ENCODE results near the gene AKAP8.
"Not testable (repeated sequence)": the region's sequence is repeated elsewhere in the genome, so short reads cannot be mapped to it uniquely, and the experiment has no call there.

The AKAP8 gene

GRCh38 chr19:15403151-15403531 lies 23.6 kb upstream of the AKAP8 start:
- FAIRE-seq = no peak

GRCh38 chr19:15402411-15403150 lies 23.0 kb upstream of the AKAP8 start:
- no peak for FAIRE-seq

GRCh38 chr19:15401397-15401710 lies 21.8 kb upstream of the AKAP8 start:
- FAIRE-seq = no peak

GRCh38 chr19:15400521-15401396 lies 21.2 kb upstream of the AKAP8 start:
- FAIRE-seq = no peak

- no peak for FAIRE-seq
These were observed 20.0 kb upstream of the AKAP8 start for GRCh38 chr19:15399635-15400034.

GRCh38 chr19:15399234-15399515 lies 19.6 kb upstream of the AKAP8 start:
- no peak for FAIRE-seq

- no peak for FAIRE-seq
These were observed 19.1 kb upstream of the AKAP8 start for GRCh38 chr19:15398501-15399233.

GRCh38 chr19:15397782-15398181 lies 18.2 kb upstream of the AKAP8 start:
- no peak for FAIRE-seq

GRCh38 chr19:15397236-15397635 lies 17.6 kb upstream of the AKAP8 start:
- FAIRE-seq = no peak

GRCh38 chr19:15396436-15396835 lies 16.8 kb upstream of the AKAP8 start:
- no peak for FAIRE-seq

GRCh38 chr19:15395251-15395650 lies 15.7 kb upstream of the AKAP8 start:
- FAIRE-seq = not testable (repeated sequence)

- no peak for FAIRE-seq
These were observed 14.8 kb upstream of the AKAP8 start for GRCh38 chr19:15394426-15394825.

GRCh38 chr19:15393963-15394362 lies 14.4 kb upstream of the AKAP8 start:
- FAIRE-seq = no peak

GRCh38 chr19:15390814-15391213 lies 11.2 kb upstream of the AKAP8 start:
- no peak for FAIRE-seq

- FAIRE-seq = no peak
These were observed 2.3 kb upstream of the AKAP8 start for GRCh38 chr19:15381864-15382263.

- FAIRE-seq = no peak
These were observed 1.8 kb upstream of the AKAP8 start for GRCh38 chr19:15381429-15381828.

GRCh38 chr19:15379999-15380647 lies 536 bp upstream of the AKAP8 start:
- no peak for FAIRE-seq

GRCh38 chr19:15378534-15379082 lies 979 bp downstream of the AKAP8 start:
- FAIRE-seq = no peak

GRCh38 chr19:15374796-15375440 lies 4.7 kb downstream of the AKAP8 start:
- FAIRE-seq = no peak

GRCh38 chr19:15374105-15374651 lies 5.4 kb downstream of the AKAP8 start:
- no peak for FAIRE-seq

GRCh38 chr19:15373644-15374043 lies 5.9 kb downstream of the AKAP8 start:
- FAIRE-seq = no peak

GRCh38 chr19:15372891-15373301 lies 6.7 kb downstream of the AKAP8 start:
- no peak for FAIRE-seq
